ENCODE results near the gene ACTN4. TPM values are rescaled to one million over a fixed set of nuclear protein-coding genes. Genes with fewer than 3 reads are reported as not detected.

Gene ACTN4
- total RNA-seq, 1 experiment from 2014 or later = 3,297 TPM

DNA sequence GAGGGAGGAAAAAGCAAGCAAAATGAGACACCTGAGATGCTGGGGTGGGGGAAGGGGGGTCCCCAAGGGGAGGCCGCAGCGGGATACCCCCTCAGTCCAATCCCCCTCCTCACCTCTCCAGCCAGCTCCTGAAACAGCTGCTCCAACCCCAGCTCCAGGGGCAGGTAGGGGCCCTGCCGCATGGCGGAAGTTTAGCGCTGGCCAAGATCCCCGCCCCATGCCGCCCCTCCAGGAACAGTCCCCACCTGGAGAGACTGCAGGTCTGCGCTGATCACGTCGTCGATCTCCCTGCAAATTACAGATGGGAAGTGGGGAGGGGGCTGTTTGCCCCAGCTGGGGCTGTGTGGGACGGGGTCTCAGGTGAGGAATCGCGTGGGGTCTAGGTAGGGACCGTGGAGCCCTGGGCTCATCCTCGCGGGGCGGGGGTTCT, 87.8 kb downstream of the ACTN4 start:
- ATAC-seq (peak; percentile 31), DNase-seq (ENCODE audit: low read depth, low spot score) (no peak)
- CTCF ChIA-PET = interaction anchor here (0.6 to 1.7 kb wide), 2 partner anchors 47 to 195 kb away, joined by 5 to 7 read pairs; partner anchors contain the start of genes MRPS12 and SARS2
- H3K27ac ChIP-seq (ENCODE audit: low read length) = peak overlapping the region; percentile 93
- in situ Hi-C loops (cut with HindIII; ENCODE audit: low pct_unique_long_range_greater_than_20kb, low sequenced_read_pairs) = no loop called here
- BruUV-seq (replicated peaks) = no TSS peak
- no peaks in the 10 kb centered on the region for H3K9me3 ChIP-seq (ENCODE audit: control insufficient read depth, insufficient read depth, low read depth, low read length)
- H3K27me3 ChIP-seq (ENCODE audit: control insufficient read depth, insufficient read depth, low read length) = no peaks in the 10 kb centered on the region
- H3K36me3 ChIP-seq (ENCODE audit: control insufficient read depth, insufficient read depth, low read length) = peaks cover 10% of the 10 kb centered on the region
- intact Hi-C loops (cut with micrococcal nuclease; ENCODE audit: unreplicated experiment) = no loop called here
- peak; percentile 29 for TF ChIP-seq POLR2AphosphoS5 (IDR thresholded peaks at IDR 0.05; ENCODE audit: low read depth, low read length)
- TF ChIP-seq, protein P1, sequence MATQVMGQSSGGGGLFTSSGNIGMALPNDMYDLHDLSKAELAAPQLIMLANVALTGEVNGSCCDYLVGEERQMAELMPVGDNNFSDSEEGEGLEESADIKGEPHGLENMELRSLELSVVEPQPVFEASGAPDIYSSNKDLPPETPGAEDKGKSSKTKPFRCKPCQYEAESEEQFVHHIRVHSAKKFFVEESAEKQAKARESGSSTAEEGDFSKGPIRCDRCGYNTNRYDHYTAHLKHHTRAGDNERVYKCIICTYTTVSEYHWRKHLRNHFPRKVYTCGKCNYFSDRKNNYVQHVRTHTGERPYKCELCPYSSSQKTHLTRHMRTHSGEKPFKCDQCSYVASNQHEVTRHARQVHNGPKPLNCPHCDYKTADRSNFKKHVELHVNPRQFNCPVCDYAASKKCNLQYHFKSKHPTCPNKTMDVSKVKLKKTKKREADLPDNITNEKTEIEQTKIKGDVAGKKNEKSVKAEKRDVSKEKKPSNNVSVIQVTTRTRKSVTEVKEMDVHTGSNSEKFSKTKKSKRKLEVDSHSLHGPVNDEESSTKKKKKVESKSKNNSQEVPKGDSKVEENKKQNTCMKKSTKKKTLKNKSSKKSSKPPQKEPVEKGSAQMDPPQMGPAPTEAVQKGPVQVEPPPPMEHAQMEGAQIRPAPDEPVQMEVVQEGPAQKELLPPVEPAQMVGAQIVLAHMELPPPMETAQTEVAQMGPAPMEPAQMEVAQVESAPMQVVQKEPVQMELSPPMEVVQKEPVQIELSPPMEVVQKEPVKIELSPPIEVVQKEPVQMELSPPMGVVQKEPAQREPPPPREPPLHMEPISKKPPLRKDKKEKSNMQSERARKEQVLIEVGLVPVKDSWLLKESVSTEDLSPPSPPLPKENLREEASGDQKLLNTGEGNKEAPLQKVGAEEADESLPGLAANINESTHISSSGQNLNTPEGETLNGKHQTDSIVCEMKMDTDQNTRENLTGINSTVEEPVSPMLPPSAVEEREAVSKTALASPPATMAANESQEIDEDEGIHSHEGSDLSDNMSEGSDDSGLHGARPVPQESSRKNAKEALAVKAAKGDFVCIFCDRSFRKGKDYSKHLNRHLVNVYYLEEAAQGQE (IDR thresholded peaks at IDR 0.05; ENCODE audit: insufficient read depth in 1 of 2, low read depth in 2 of 2, low read length in 1 of 2) = no peak
- TF ChIP-seq, protein P2, sequence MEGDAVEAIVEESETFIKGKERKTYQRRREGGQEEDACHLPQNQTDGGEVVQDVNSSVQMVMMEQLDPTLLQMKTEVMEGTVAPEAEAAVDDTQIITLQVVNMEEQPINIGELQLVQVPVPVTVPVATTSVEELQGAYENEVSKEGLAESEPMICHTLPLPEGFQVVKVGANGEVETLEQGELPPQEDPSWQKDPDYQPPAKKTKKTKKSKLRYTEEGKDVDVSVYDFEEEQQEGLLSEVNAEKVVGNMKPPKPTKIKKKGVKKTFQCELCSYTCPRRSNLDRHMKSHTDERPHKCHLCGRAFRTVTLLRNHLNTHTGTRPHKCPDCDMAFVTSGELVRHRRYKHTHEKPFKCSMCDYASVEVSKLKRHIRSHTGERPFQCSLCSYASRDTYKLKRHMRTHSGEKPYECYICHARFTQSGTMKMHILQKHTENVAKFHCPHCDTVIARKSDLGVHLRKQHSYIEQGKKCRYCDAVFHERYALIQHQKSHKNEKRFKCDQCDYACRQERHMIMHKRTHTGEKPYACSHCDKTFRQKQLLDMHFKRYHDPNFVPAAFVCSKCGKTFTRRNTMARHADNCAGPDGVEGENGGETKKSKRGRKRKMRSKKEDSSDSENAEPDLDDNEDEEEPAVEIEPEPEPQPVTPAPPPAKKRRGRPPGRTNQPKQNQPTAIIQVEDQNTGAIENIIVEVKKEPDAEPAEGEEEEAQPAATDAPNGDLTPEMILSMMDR (IDR thresholded peaks at IDR 0.05) = no peak
- peak; percentile 88; the same call in 1 of the 2 replicates for TF ChIP-seq SIN3A (IDR thresholded peaks at IDR 0.05; ENCODE audit: borderline replicate concordance, insufficient read depth, low read depth, low read length)
- TF ChIP-seq TCF7L2 (IDR thresholded peaks at IDR 0.05; ENCODE audit: low read depth, low read length) = no peak
- peaks cover 51% of the 10 kb centered on the region for H3K4me1 ChIP-seq (ENCODE audit: control insufficient read depth, insufficient read depth, low read length)
- POLR2A ChIA-PET = interaction anchor here (0.6 to 1.5 kb wide), 3 partner anchors 13 to 195 kb away, joined by 3 to 4 read pairs (median 3); no protein-coding TSS in a partner anchor
- peak overlapping the region; percentile 37 to 54 for H3K4me3 ChIP-seq (ENCODE audit: low read depth in 2 of 2, low read length in 2 of 2)

DNA sequence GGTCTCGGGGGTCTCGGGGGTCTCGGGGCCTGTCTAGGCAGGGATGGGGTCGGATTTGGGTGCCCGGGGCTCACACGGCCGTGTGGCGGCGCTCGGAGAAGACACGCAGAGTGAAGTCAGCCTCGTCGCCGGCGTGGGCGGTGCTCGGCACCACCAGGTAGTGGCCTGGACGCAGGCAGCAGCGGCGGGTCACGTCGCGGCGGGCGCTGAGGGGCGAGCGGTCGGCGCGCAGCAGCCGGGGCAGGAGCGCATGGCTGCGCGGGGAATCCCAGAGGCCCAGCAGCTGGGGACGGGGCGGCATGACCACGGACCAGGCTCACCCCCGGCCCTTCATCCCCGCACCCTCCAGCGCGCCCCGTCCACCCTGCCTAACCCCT, 88.6 kb downstream of the ACTN4 start:
- DNase-seq (ENCODE audit: low read depth, low spot score) = no peak
- peaks cover 43% of the 10 kb centered on the region for H3K4me1 ChIP-seq (ENCODE audit: control insufficient read depth, insufficient read depth, low read length)
- POLR2A ChIA-PET = no interaction called here
- CTCF ChIA-PET = no interaction called here
- peaks cover 7% of the 10 kb centered on the region; the same call in 1 of the 2 replicates for H3K36me3 ChIP-seq (ENCODE audit: control insufficient read depth, insufficient read depth, low read length)
- no peak overlapping the region for H3K27ac ChIP-seq (ENCODE audit: low read length)
- intact Hi-C loops (cut with micrococcal nuclease; ENCODE audit: unreplicated experiment) = no loop called here
- in situ Hi-C loops (cut with HindIII; ENCODE audit: low pct_unique_long_range_greater_than_20kb, low sequenced_read_pairs) = no loop called here
- no TSS peak for BruUV-seq (replicated peaks)
- H3K4me3 ChIP-seq (ENCODE audit: low read depth in 2 of 2, low read length in 2 of 2) = peak overlapping the region; percentile 34 to 44
- TF ChIP-seq TCF7L2 (IDR thresholded peaks at IDR 0.05; ENCODE audit: low read depth, low read length) = no peak
- TF ChIP-seq, protein P1 (IDR thresholded peaks at IDR 0.05; ENCODE audit: insufficient read depth in 1 of 2, low read depth in 2 of 2, low read length in 1 of 2) = no peak
- peak; percentile 87 for TF ChIP-seq POLR2AphosphoS5 (IDR thresholded peaks at IDR 0.05; ENCODE audit: low read depth, low read length)
- peak; percentile 38; the same call in 1 of the 2 replicates for TF ChIP-seq SIN3A (IDR thresholded peaks at IDR 0.05; ENCODE audit: borderline replicate concordance, insufficient read depth, low read depth, low read length)
- TF ChIP-seq, protein P2 (IDR thresholded peaks at IDR 0.05) = no peak
- no peaks in the 10 kb centered on the region for H3K27me3 ChIP-seq (ENCODE audit: control insufficient read depth, insufficient read depth, low read length)
- H3K9me3 ChIP-seq (ENCODE audit: control insufficient read depth, insufficient read depth, low read depth, low read length) = no peaks in the 10 kb centered on the region
- ATAC-seq = peak; percentile 40

Data from Panc1 (cell line).